ENCODE measurements around the gene MAPKAP1.

The MAPKAP1 gene

GRCh38 chr9:125509476-125509875 lies 197.5 kb downstream of the MAPKAP1 start:
- CTCF ChIA-PET: interaction anchor here (1.3 to 1.5 kb wide), 2 partner anchors 22 to 49 kb away, joined by 3 to 6 read pairs; no protein-coding TSS in a partner anchor
- TF ChIP-seq, protein P1, sequence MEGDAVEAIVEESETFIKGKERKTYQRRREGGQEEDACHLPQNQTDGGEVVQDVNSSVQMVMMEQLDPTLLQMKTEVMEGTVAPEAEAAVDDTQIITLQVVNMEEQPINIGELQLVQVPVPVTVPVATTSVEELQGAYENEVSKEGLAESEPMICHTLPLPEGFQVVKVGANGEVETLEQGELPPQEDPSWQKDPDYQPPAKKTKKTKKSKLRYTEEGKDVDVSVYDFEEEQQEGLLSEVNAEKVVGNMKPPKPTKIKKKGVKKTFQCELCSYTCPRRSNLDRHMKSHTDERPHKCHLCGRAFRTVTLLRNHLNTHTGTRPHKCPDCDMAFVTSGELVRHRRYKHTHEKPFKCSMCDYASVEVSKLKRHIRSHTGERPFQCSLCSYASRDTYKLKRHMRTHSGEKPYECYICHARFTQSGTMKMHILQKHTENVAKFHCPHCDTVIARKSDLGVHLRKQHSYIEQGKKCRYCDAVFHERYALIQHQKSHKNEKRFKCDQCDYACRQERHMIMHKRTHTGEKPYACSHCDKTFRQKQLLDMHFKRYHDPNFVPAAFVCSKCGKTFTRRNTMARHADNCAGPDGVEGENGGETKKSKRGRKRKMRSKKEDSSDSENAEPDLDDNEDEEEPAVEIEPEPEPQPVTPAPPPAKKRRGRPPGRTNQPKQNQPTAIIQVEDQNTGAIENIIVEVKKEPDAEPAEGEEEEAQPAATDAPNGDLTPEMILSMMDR (IDR thresholded peaks at IDR 0.05; ENCODE audit: insufficient read depth, low read length, missing control alignments): no peak

GRCh38 chr9:125508249-125508648 lies 198.8 kb downstream of the MAPKAP1 start:
- CTCF ChIA-PET: interaction anchor here (1.0 to 1.5 kb wide), 3 partner anchors 10 to 50 kb away, joined by 3 to 6 read pairs (median 5); no protein-coding TSS in a partner anchor
- TF ChIP-seq, protein P1 (IDR thresholded peaks at IDR 0.05; ENCODE audit: insufficient read depth, low read length, missing control alignments): no peak

More at GRCh38 chr9:125509476-125509875, 197.5 kb downstream of the MAPKAP1 start:
- DNase-seq (ENCODE audit: low read depth, low spot score): peak; percentile 58
- POLR2A ChIA-PET: interaction anchor here (0.5 to 1.0 kb wide), 2 partner anchors 12 to 833 kb away, joined by 3 read pairs; no protein-coding TSS in a partner anchor
- H3K4me3 ChIP-seq (ENCODE audit: low read depth, low read length): no peak overlapping the region

GRCh38 chr9:125507226-125507625 lies 199.8 kb downstream of the MAPKAP1 start:
- ChIA-PET POLR2A (no interaction called here), CTCF (interaction anchor here (0.9 to 1.5 kb wide), 2 partner anchors 11 to 99 kb away, joined by 3 to 5 read pairs; no protein-coding TSS in a partner anchor)
- no peak for DNase-seq (ENCODE audit: low read depth, low spot score)

More at GRCh38 chr9:125508249-125508648, 198.8 kb downstream of the MAPKAP1 start:
- no peak for DNase-seq (ENCODE audit: low read depth, low spot score)
- no peak overlapping the region for H3K4me3 ChIP-seq (ENCODE audit: low read depth, low read length)
- POLR2A ChIA-PET: interaction anchor here (0.5 kb wide), 1 partner anchor 299 kb away, joined by 3 read pairs; no protein-coding TSS in a partner anchor

GRCh38 chr9:125505988-125506438 lies 201.0 kb downstream of the MAPKAP1 start:
- no peak overlapping the region for H3K4me3 ChIP-seq (ENCODE audit: low read depth, low read length)
- TF ChIP-seq, protein P1 (IDR thresholded peaks at IDR 0.05; ENCODE audit: insufficient read depth, low read length, missing control alignments): no peak
- POLR2A ChIA-PET: no interaction called here
- CTCF ChIA-PET: no interaction called here
- DNase-seq (ENCODE audit: low read depth, low spot score): no peak

More at GRCh38 chr9:125507226-125507625, 199.8 kb downstream of the MAPKAP1 start:
- TF ChIP-seq, protein P1 (IDR thresholded peaks at IDR 0.05; ENCODE audit: insufficient read depth, low read length, missing control alignments): no peak
- H3K4me3 ChIP-seq (ENCODE audit: low read depth, low read length): no peak overlapping the region

DNA sequence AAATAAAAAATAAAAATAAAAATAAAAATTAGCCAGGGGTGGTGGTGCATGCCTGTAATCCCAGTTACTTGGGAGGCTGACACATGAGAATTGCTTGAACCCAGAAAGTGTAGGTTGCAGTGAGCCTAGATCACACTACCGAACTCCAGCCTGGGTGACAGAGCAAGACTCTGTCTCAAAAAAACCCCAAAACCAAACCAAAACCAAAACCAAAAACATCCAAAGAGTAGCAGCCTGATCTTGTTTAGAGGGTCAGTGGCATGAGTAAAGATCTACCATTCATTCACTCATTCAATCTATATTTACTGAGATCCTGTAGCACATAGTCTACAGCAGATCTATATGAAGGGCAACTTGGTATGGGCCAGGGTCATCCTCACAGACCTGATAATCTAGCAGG lies 202.4 kb downstream of the MAPKAP1 start:
- no peak for DNase-seq (ENCODE audit: low read depth, low spot score)
- H3K4me3 ChIP-seq (ENCODE audit: low read depth, low read length): no peak overlapping the region
- ChIA-PET CTCF (no interaction called here), POLR2A (no interaction called here)
- TF ChIP-seq, protein P1 (IDR thresholded peaks at IDR 0.05; ENCODE audit: insufficient read depth, low read length, missing control alignments): no peak

- TF ChIP-seq, protein P1 (IDR thresholded peaks at IDR 0.05; ENCODE audit: insufficient read depth, low read length, missing control alignments): no peak
- CTCF ChIA-PET: no interaction called here
- DNase-seq (ENCODE audit: low read depth, low spot score): no peak
- POLR2A ChIA-PET: no interaction called here
- no peak overlapping the region for H3K4me3 ChIP-seq (ENCODE audit: low read depth, low read length)
These were observed 209.1 kb downstream of the MAPKAP1 start for GRCh38 chr9:125497906-125498305.

All from AG04449 (cell line).